ENCODE measurements around the gene OSBPL1A.

GRCh38 chr18:24446953-24447538, 49.4 kb upstream of the OSBPL1A start:
- TF ChIP-seq IRF3 (IDR thresholded peaks at IDR 0.05) (no peak), YY1 (IDR thresholded peaks at IDR 0.05; ENCODE audit: low read depth, low read length) (no peak), POLR2AphosphoS5 (IDR thresholded peaks at IDR 0.05; ENCODE audit: low read length) (no peak), SPI1 (IDR thresholded peaks at IDR 0.05; ENCODE audit: borderline replicate concordance, insufficient read depth, low read depth, low read length) (no peak), ZNF207 (IDR thresholded peaks at IDR 0.05; ENCODE audit: borderline replicate concordance) (no peak), JUNB (IDR thresholded peaks at IDR 0.05) (no peak)
